CD14-positive monocyte (primary cell): ENCODE data around the gene CDYL2. TPM values are rescaled to one million over a fixed set of nuclear protein-coding genes. Genes with fewer than 3 reads are reported as not detected.

ENCODE experiments used
- DNase-seq, 3 donors: peaks; one replicate each; pipeline ENCODE4 v3.0.0-alpha.2; 2011 to 2022
- H2AFZ ChIP-seq: 2 replicates; pipeline ENCODE4 v1.6.0; 2012; ENCODE audit warnings: mild to moderate bottlenecking, low read depth, low read length, inconsistent platforms; ENCODE audit not compliant: insufficient read depth, poor library complexity, severe bottlenecking
- H3K27ac ChIP-seq, 2 donors: 1 replicate in 1 of 2; 2 replicates in 1 of 2; pipeline ENCODE4 v1.5.1; 2012 to 2013; ENCODE audit warnings: low read length in 2 of 2, control low read depth in 1 of 2, inconsistent platforms in 1 of 2, low read depth in 1 of 2, mild to moderate bottlenecking in 1 of 2
- H3K27me3 ChIP-seq, 2 donors: one replicate each; pipeline versions ENCODE4 v1.6.0 to v1.6.1; 2011 to 2013; ENCODE audit warnings: low read length in 2 of 2; ENCODE audit not compliant: control insufficient read depth in 2 of 2, insufficient read depth in 2 of 2
- H3K36me3 ChIP-seq, 2 donors: replicated peaks in 1 of 2; 1 replicate in 1 of 2; 2 replicates in 1 of 2; pipeline versions ENCODE4 v1.5.1 to v1.6.1; 2012 to 2013; ENCODE audit warnings: low read length in 2 of 2, control low read depth in 1 of 2, inconsistent platforms in 1 of 2, mild to moderate bottlenecking in 1 of 2; ENCODE audit not compliant: insufficient read depth in 2 of 2, control insufficient read depth in 1 of 2
- H3K4me1 ChIP-seq, 2 donors: 1 replicate in 1 of 2; 2 replicates in 1 of 2; pipeline versions ENCODE4 v1.5.1 to v1.6.1; 2012 to 2013; ENCODE audit warnings: low read length in 2 of 2, control low read depth in 1 of 2, inconsistent platforms in 1 of 2, mild to moderate bottlenecking in 1 of 2, moderate library complexity in 1 of 2; ENCODE audit not compliant: insufficient read depth in 2 of 2, control insufficient read depth in 1 of 2
- H3K4me2 ChIP-seq: replicated peaks from 2 replicates; pipeline ENCODE3; 2012; ENCODE audit warnings: low read length, moderate library complexity, mild to moderate bottlenecking; ENCODE audit not compliant: poor library complexity, severe bottlenecking; ENCODE audit errors: extremely low read depth
- H3K4me3 ChIP-seq, 3 experiments: fragments of 200-600 bp in 1 of 3; sonication (generic) in 1 of 3; replicated peaks in 1 of 3; 1 replicate in 2 of 3; 2 replicates in 1 of 3; pipeline ENCODE4 v1.5.1; 2011 to 2013; ENCODE audit warnings: low read length in 3 of 3, mild to moderate bottlenecking in 3 of 3, control low read depth in 2 of 3, low read depth in 2 of 3, inconsistent platforms in 1 of 3, moderate library complexity in 1 of 3
- H3K79me2 ChIP-seq: 2 replicates; pipeline ENCODE4 v1.6.0; 2012; ENCODE audit warnings: mild to moderate bottlenecking, control low read depth, inconsistent platforms, low read length, moderate library complexity; ENCODE audit not compliant: insufficient read depth
- H3K9ac ChIP-seq: 2 replicates; pipeline ENCODE4 v1.6.0; 2017; ENCODE audit warnings: low read length, mild to moderate bottlenecking; ENCODE audit not compliant: insufficient read depth, poor library complexity, severe bottlenecking
- H3K9me3 ChIP-seq, 2 donors: replicated peaks in 1 of 2; 1 replicate in 1 of 2; 2 replicates in 1 of 2; pipeline versions ENCODE4 v1.5.1 to v1.6.1; 2012 to 2013; ENCODE audit warnings: low read length in 2 of 2, control low read depth in 1 of 2; ENCODE audit not compliant: control insufficient read depth in 1 of 2, insufficient read depth in 1 of 2
- H4K20me1 ChIP-seq: 2 replicates; pipeline ENCODE4 v1.6.0; 2012; ENCODE audit warnings: mild to moderate bottlenecking, low read length, control low read depth, moderate library complexity; ENCODE audit not compliant: insufficient read depth
- H3K27ac Mint-ChIP-seq, 7 donors: one replicate each; pipeline ENCODE4 v1.8.0; 2020; ENCODE audit warnings: mild to moderate bottlenecking in 7 of 7, mixed read lengths in 7 of 7, moderate library complexity in 6 of 7, inconsistent platforms in 2 of 7
- H3K27me3 Mint-ChIP-seq, 3 donors: one replicate each; pipeline ENCODE4 v1.8.0; 2021 to 2022; ENCODE audit warnings: low read depth in 3 of 3, mild to moderate bottlenecking in 3 of 3, mixed read lengths in 3 of 3, moderate library complexity in 3 of 3, inconsistent platforms in 1 of 3
- H3K36me3 Mint-ChIP-seq, 2 donors: one replicate each; pipeline ENCODE4 v1.8.0; 2020; ENCODE audit warnings: mixed read lengths in 2 of 2, inconsistent platforms in 1 of 2, mild to moderate bottlenecking in 1 of 2
- H3K4me1 Mint-ChIP-seq: one replicate; pipeline ENCODE4 v1.8.0; 2020; ENCODE audit warnings: mild to moderate bottlenecking, mixed read lengths
- H3K4me3 Mint-ChIP-seq, 2 donors: one replicate each; pipeline ENCODE4 v1.8.0; 2020; ENCODE audit warnings: mild to moderate bottlenecking in 2 of 2, mixed read lengths in 2 of 2, moderate library complexity in 1 of 2
- H3K9me3 Mint-ChIP-seq, 7 donors: one replicate each; pipeline ENCODE4 v1.8.0; 2020 to 2022; ENCODE audit warnings: mixed read lengths in 7 of 7, mild to moderate bottlenecking in 6 of 7, moderate library complexity in 6 of 7, inconsistent platforms in 2 of 7
- CTCF ChIP-seq: fragments of 200-600 bp; IDR thresholded peaks from one replicate; pipeline ENCODE4 v1.8.0; 2022; ENCODE audit warnings: antibody characterized with exemption, mild to moderate bottlenecking
- WGBS: methylation state at CpG from one replicate; pipeline ENCODE4 v1.1.5; 2013; ENCODE audit warnings: missing lambda C conversion rate; ENCODE audit not compliant: insufficient coverage; 5-methylcytosine and 5-hydroxymethylcytosine counted together
- intact Hi-C, 2 donors: fragments of 100-400 bp; cut with micrococcal nuclease; formaldehyde crosslinking; loops; one replicate each; pipeline versions ENCODE4 v1.15.0 to v1.15.1; 2023
- polyA plus RNA-seq, 3 donors: library from polyadenylated mRNA; depleted of rRNA in 1 of 3; unstranded in 2 of 3; stranded (reverse) in 1 of 3; fragments of 300-500 nt in 2 of 3; fragments of >200 nt in 1 of 3; fragmentation: Illumina TruSeq in 2 of 3; gene quantifications; 1 replicate in 2 of 3; 2 replicates in 1 of 3; pipeline ENCODE4 v1.2.3, GENCODE V29; 2012 to 2021

Gene CDYL2
- polyA plus RNA-seq, 3 donors, result 0.42 to 2.6 (median 0.93) TPM

GRCh38 chr16:80628254-80628653, 176.1 kb downstream of the CDYL2 start:
- Mint-ChIP-seq H3K4me3 (no peak overlapping the region), H3K4me1 (no peaks in the 10 kb centered on the region), H3K27me3 (peaks cover 0 to 2% (median 0%) of the 10 kb centered on the region in 3 donors), H3K36me3 (peaks cover 49 to 63% of the 10 kb centered on the region in 2 donors), H3K9me3 (peaks cover 3 to 41% (median 17%) of the 10 kb centered on the region in 7 donors), H3K27ac (no peak overlapping the region)
- Histone ChIP-seq H3K36me3 (peaks cover 4 to 24% of the 10 kb centered on the region in 2 donors), H3K27ac (no peak overlapping the region), H2AFZ (no peak overlapping the region), H3K9ac (no peak overlapping the region), H3K4me2 (no peak overlapping the region), H3K4me3 (no peak overlapping the region), H3K4me1 (no peaks in the 10 kb centered on the region), H3K27me3 (no peaks in the 10 kb centered on the region), H3K9me3 (peaks cover 0 to 7% of the 10 kb centered on the region in 2 donors), H4K20me1 (no peaks in the 10 kb centered on the region), H3K79me2 (no peaks in the 10 kb centered on the region)
- DNase-seq, result no peak
- WGBS, result 56% methylated on average over 2 of the region's 3 CpGs
- intact Hi-C loops, result no loop called here
- no peak for TF ChIP-seq CTCF

GRCh38 chr16:80627108-80627507, 177.3 kb downstream of the CDYL2 start:
- no peak overlapping the region for H3K4me3 Mint-ChIP-seq

More at GRCh38 chr16:80627108-80627507, 177.3 kb downstream of the CDYL2 start:
- intact Hi-C loops, result no loop called here
- Histone ChIP-seq H3K4me1 (no peaks in the 10 kb centered on the region), H3K9me3 (no peaks in the 10 kb centered on the region), H4K20me1 (no peaks in the 10 kb centered on the region), H3K4me2 (no peak overlapping the region), H3K9ac (no peak overlapping the region), H3K36me3 (peaks cover 4 to 24% of the 10 kb centered on the region in 2 donors), H3K79me2 (no peaks in the 10 kb centered on the region), H3K27me3 (no peaks in the 10 kb centered on the region), H2AFZ (no peak overlapping the region), H3K27ac (no peak overlapping the region), H3K4me3 (no peak overlapping the region)
- no peak for TF ChIP-seq CTCF
- Mint-ChIP-seq H3K27ac (no peak overlapping the region), H3K4me1 (no peaks in the 10 kb centered on the region), H3K27me3 (peaks cover 0 to 2% (median 0%) of the 10 kb centered on the region in 3 donors), H3K9me3 (peaks cover 3 to 38% (median 17%) of the 10 kb centered on the region in 7 donors), H3K36me3 (peaks cover 42 to 54% of the 10 kb centered on the region in 2 donors)
- no peak for DNase-seq
- WGBS, result no CpG with 5 or more reads among the region's 1 CpG
